HepG2 (cell line): Measurements from ENCODE around the gene SERINC1. TPM values are rescaled to one million over a fixed set of nuclear protein-coding genes. Genes with fewer than 3 reads are reported as not detected.

Source experiments
- ATF7 ChIP-seq, 2 experiments: fragments of 450-650 bp in 1 of 2; sonication (generic) in 1 of 2; formaldehyde crosslinking in 1 of 2; IDR thresholded peaks; 2 replicates each; pipeline versions ENCODE4 v1.4.0 to v1.6.1; 2016 to 2020; ENCODE audit warnings: antibody characterized with exemption in 1 of 2, mild to moderate bottlenecking in 1 of 2, missing genetic modification reagents in 1 of 2
- FOXK2 ChIP-seq: fragments of 450-650 bp; IDR thresholded peaks from 2 replicates; pipeline ENCODE4 v1.6.1; 2016
- GZF1 ChIP-seq: sonication (generic); formaldehyde crosslinking; IDR thresholded peaks from 2 replicates; pipeline ENCODE4 v1.5.1; 2020; ENCODE audit warnings: mild to moderate bottlenecking, missing genetic modification reagents
- HDAC1 ChIP-seq: sonication (generic); formaldehyde crosslinking; IDR thresholded peaks from 2 replicates; pipeline ENCODE4 v1.5.1; 2020; ENCODE audit warnings: mild to moderate bottlenecking, missing genetic modification reagents
- HMGXB3 ChIP-seq: sonication (generic); formaldehyde crosslinking; IDR thresholded peaks from 2 replicates; pipeline ENCODE4 v1.4.0; 2020; ENCODE audit warnings: missing genetic modification reagents, borderline replicate concordance
- HNRNPH1 ChIP-seq: fragments of 200-400 bp; formaldehyde crosslinking; optimal IDR thresholded peaks from 2 replicates; pipeline ENCODE3; 2017; ENCODE audit warnings: mild to moderate bottlenecking, low read depth, low read length
- IKZF1 ChIP-seq: fragments of 450-650 bp; IDR thresholded peaks from 2 replicates; pipeline ENCODE4 v1.7.1; 2016
- NR2F2 ChIP-seq: IDR thresholded peaks from 2 replicates; pipeline ENCODE4 v1.6.1; 2012; ENCODE audit warnings: low read depth, inconsistent platforms, borderline replicate concordance
- PCBP1 ChIP-seq: fragments of 200-400 bp; formaldehyde crosslinking; IDR thresholded peaks from 2 replicates; pipeline ENCODE4 v1.6.1; 2017; ENCODE audit warnings: mild to moderate bottlenecking, low read depth, low read length, borderline replicate concordance
- PHF8 ChIP-seq: sonication (generic); formaldehyde crosslinking; IDR thresholded peaks from 2 replicates; pipeline ENCODE4 v1.5.0; 2020; ENCODE audit warnings: missing genetic modification reagents
- POLR2G ChIP-seq: fragments of 200-400 bp; formaldehyde crosslinking; IDR thresholded peaks from 2 replicates; pipeline ENCODE4 v1.6.1; 2018; ENCODE audit warnings: mild to moderate bottlenecking, low read depth, low read length, moderate library complexity
- SP4 ChIP-seq: sonication (generic); formaldehyde crosslinking; IDR thresholded peaks from 2 replicates; pipeline ENCODE4 v1.8.1; 2023; ENCODE audit warnings: mild to moderate bottlenecking, missing genetic modification reagents
- TMF1 ChIP-seq: sonication (generic); formaldehyde crosslinking; IDR thresholded peaks from 2 replicates; pipeline ENCODE4 v1.8.1; 2022; ENCODE audit warnings: low read depth, missing genetic modification reagents
- TSC22D2 ChIP-seq: sonication (generic); formaldehyde crosslinking; IDR thresholded peaks from 2 replicates; pipeline ENCODE4 v1.5.1; 2020; ENCODE audit warnings: missing genetic modification reagents, mild to moderate bottlenecking, borderline replicate concordance
- ZBTB38 ChIP-seq: sonication (generic); formaldehyde crosslinking; IDR thresholded peaks from 2 replicates; pipeline ENCODE4 v1.5.1; 2020; ENCODE audit warnings: mild to moderate bottlenecking, missing genetic modification reagents
- ZNF138 ChIP-seq: sonication (generic); formaldehyde crosslinking; IDR thresholded peaks from 2 replicates; pipeline ENCODE4 v1.5.0; 2020; ENCODE audit warnings: mild to moderate bottlenecking, low read depth, missing genetic modification reagents
- ZNF30 ChIP-seq: sonication (generic); formaldehyde crosslinking; IDR thresholded peaks from 2 replicates; pipeline ENCODE4 v1.5.0; 2020; ENCODE audit warnings: mild to moderate bottlenecking, missing genetic modification reagents
- ZNF749 ChIP-seq: sonication (generic); formaldehyde crosslinking; IDR thresholded peaks from 2 replicates; pipeline ENCODE4 v1.8.0; 2022; ENCODE audit warnings: mild to moderate bottlenecking, missing genetic modification reagents, moderate library complexity, borderline replicate concordance
- ZNF790 ChIP-seq: sonication (generic); formaldehyde crosslinking; IDR thresholded peaks from 2 replicates; pipeline ENCODE4 v1.8.0; 2022; ENCODE audit warnings: missing genetic modification reagents, mild to moderate bottlenecking, borderline replicate concordance
- ZNF792 ChIP-seq: IDR thresholded peaks from 2 replicates; pipeline ENCODE4 v1.6.1; 2016
- ZNF841 ChIP-seq: sonication (generic); formaldehyde crosslinking; IDR thresholded peaks from 2 replicates; pipeline ENCODE4 v1.8.1; 2023; ENCODE audit warnings: missing genetic modification reagents, borderline replicate concordance
- polyA plus RNA-seq, 8 experiments: library from polyadenylated mRNA; depleted of rRNA in 3 of 8; stranded (reverse) in 7 of 8; unstranded in 1 of 8; fragments of >200 nt; fragmentation: Illumina TruSeq in 4 of 8; extraction: Trizol in 4 of 8; gene quantifications; 2 replicates each; pipeline versions ENCODE4 v1.2.1 to v1.2.3, GENCODE V29; 2011 to 2016; ENCODE audit warnings: low read depth in 4 of 8, missing spikeins in 1 of 8, mixed read lengths in 1 of 8; ENCODE audit not compliant: insufficient read depth in 1 of 8
- total RNA-seq, 5 experiments: library from RNA; depleted of rRNA; stranded (reverse); fragments of >200 nt; fragmentation: Illumina TruSeq; extraction: Trizol; gene quantifications; 2 replicates each; pipeline ENCODE4 v1.2.3, GENCODE V29; 2016; ENCODE audit warnings: low read depth in 1 of 5
- TF ChIP-seq, protein P1 (sequence below): IDR thresholded peaks from 2 replicates; pipeline ENCODE4 v1.4.0; 2020; ENCODE audit warnings: mild to moderate bottlenecking, missing genetic modification reagents

Gene SERINC1
- total and polyA plus RNA-seq, 2 of the 13 experiments (the other 11 are each of a cell fraction or from before 2014, with no cell fraction given) = 93.5 to 112 TPM

- TF ChIP-seq ZNF30 = no peak
- TF ChIP-seq GZF1 (CRISPR knock-in tag) = no peak
- TF ChIP-seq, protein P1, sequence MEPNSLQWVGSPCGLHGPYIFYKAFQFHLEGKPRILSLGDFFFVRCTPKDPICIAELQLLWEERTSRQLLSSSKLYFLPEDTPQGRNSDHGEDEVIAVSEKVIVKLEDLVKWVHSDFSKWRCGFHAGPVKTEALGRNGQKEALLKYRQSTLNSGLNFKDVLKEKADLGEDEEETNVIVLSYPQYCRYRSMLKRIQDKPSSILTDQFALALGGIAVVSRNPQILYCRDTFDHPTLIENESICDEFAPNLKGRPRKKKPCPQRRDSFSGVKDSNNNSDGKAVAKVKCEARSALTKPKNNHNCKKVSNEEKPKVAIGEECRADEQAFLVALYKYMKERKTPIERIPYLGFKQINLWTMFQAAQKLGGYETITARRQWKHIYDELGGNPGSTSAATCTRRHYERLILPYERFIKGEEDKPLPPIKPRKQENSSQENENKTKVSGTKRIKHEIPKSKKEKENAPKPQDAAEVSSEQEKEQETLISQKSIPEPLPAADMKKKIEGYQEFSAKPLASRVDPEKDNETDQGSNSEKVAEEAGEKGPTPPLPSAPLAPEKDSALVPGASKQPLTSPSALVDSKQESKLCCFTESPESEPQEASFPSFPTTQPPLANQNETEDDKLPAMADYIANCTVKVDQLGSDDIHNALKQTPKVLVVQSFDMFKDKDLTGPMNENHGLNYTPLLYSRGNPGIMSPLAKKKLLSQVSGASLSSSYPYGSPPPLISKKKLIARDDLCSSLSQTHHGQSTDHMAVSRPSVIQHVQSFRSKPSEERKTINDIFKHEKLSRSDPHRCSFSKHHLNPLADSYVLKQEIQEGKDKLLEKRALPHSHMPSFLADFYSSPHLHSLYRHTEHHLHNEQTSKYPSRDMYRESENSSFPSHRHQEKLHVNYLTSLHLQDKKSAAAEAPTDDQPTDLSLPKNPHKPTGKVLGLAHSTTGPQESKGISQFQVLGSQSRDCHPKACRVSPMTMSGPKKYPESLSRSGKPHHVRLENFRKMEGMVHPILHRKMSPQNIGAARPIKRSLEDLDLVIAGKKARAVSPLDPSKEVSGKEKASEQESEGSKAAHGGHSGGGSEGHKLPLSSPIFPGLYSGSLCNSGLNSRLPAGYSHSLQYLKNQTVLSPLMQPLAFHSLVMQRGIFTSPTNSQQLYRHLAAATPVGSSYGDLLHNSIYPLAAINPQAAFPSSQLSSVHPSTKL = no peak
- no peak for TF ChIP-seq TMF1 (CRISPR knock-in tag)
- TF ChIP-seq ZNF841 = no peak
- peak; percentile 12; the same call in 1 of the 2 replicates for TF ChIP-seq SP4 (CRISPR knock-in tag)
- peak; percentile 15; the same call in 1 of the 2 replicates for TF ChIP-seq ZNF792 (CRISPR knock-in tag)
- TF ChIP-seq ZNF138 (CRISPR knock-in tag) = peak; percentile 9
- no peak; the same call in 1 of the 2 replicates for TF ChIP-seq POLR2G
- TF ChIP-seq TSC22D2 (CRISPR knock-in tag) = 0 out of 2 replicates have a peak, but pooled peaks have one; percentile 62
- no peak for TF ChIP-seq ZNF749 (CRISPR knock-in tag)
- no peak for TF ChIP-seq PCBP1
- no peak for TF ChIP-seq HDAC1 (CRISPR knock-in tag)
- no peak for TF ChIP-seq NR2F2
- TF ChIP-seq HNRNPH1 = no peak
- no peak for TF ChIP-seq IKZF1
- no peak for TF ChIP-seq ZNF790 (CRISPR knock-in tag)
- TF ChIP-seq PHF8 (CRISPR knock-in tag) = no peak
- no peak for TF ChIP-seq ATF7 (IDR thresholded peaks at IDR 0.05)
- TF ChIP-seq ATF7 (CRISPR knock-in tag; IDR thresholded peaks at IDR 0.05) = no peak
- TF ChIP-seq HMGXB3 (CRISPR knock-in tag) = no peak
- TF ChIP-seq ZBTB38 (CRISPR knock-in tag) = no peak
- TF ChIP-seq FOXK2 = 0 out of 2 replicates have a peak, but pooled peaks have one; percentile 1
Measured at GRCh38 chr6:122472022-122472340, 374 bp upstream of the SERINC1 start (continued).
